Tibial nerve (tissue), 4 donors: Measurements from ENCODE around the gene DENND6A. TPM values are rescaled to one million over a fixed set of nuclear protein-coding genes. Genes with fewer than 3 reads are reported as not detected.
A peak's percentile ranks its signal among the peaks of the same experiment; 100 is the strongest.

Experiments
- DNase-seq, 2 donors: peaks; one replicate each; pipeline ENCODE4 v3.0.0-alpha.2; 2019; ENCODE audit warnings: low spot score in 2 of 2
- H3K27ac ChIP-seq, 4 donors: fragments of 200-600 bp; sonication (generic) in 3 of 4; one replicate each; pipeline ENCODE4 v1.5.1; 2017 to 2019; ENCODE audit warnings: mild to moderate bottlenecking in 1 of 4
- H3K27me3 ChIP-seq, 2 donors: fragments of 200-600 bp; sonication (generic) in 1 of 2; one replicate each; pipeline versions ENCODE4 v1.5.1 to v1.6.0; 2017 to 2019
- H3K36me3 ChIP-seq, 3 donors: fragments of 200-600 bp; sonication (generic); one replicate each; pipeline ENCODE4 v1.5.1; 2018 to 2019
- H3K4me1 ChIP-seq, 4 donors: fragments of 200-600 bp; sonication (generic) in 3 of 4; one replicate each; pipeline ENCODE4 v1.5.1; 2017 to 2019
- H3K4me3 ChIP-seq, 4 donors: fragments of 200-600 bp; sonication (generic) in 3 of 4; one replicate each; pipeline ENCODE4 v1.5.1; 2017 to 2019; ENCODE audit warnings: mild to moderate bottlenecking in 1 of 4, moderate library complexity in 1 of 4
- H3K9me3 ChIP-seq, 4 donors: fragments of 200-600 bp; sonication (generic) in 3 of 4; one replicate each; pipeline ENCODE4 v1.5.1; 2017 to 2019
- EP300 ChIP-seq, 2 donors: sonication (generic); formaldehyde crosslinking; IDR thresholded peaks; one replicate each; pipeline ENCODE4 v1.6.1; 2017; ENCODE audit warnings: antibody characterized with exemption in 2 of 2, mild to moderate bottlenecking in 1 of 2
- POLR2A ChIP-seq, 2 donors: fragments of 450-650 bp; IDR thresholded peaks; one replicate each; pipeline ENCODE4 v1.6.1; 2017; ENCODE audit warnings: antibody characterized with exemption in 2 of 2, mild to moderate bottlenecking in 2 of 2, moderate library complexity in 2 of 2
- WGBS, 2 donors: methylation state at CpG; one replicate each; pipeline ENCODE4 v1.1.5; 2018; 5-methylcytosine and 5-hydroxymethylcytosine counted together
- total RNA-seq, 4 donors: library from RNA; depleted of rRNA; stranded (reverse); fragments of >200 nt; gene quantifications; one replicate each; pipeline ENCODE4 v1.1.0, GENCODE V29; 2016
- TF ChIP-seq, protein P1 (sequence below), 5 experiments: fragments of 200-600 bp in 3 of 5; fragments of 450-650 bp in 2 of 5; sonication (generic) in 3 of 5; IDR thresholded peaks; one replicate each; pipeline ENCODE4 v1.5.1; 2016 to 2019; ENCODE audit warnings: antibody characterized with exemption in 5 of 5, mild to moderate bottlenecking in 3 of 5, moderate library complexity in 2 of 5

The DENND6A gene
- total RNA-seq, 4 donors from 2014 or later, result 48.0 to 88.1 (median 51.9) TPM

DNA sequence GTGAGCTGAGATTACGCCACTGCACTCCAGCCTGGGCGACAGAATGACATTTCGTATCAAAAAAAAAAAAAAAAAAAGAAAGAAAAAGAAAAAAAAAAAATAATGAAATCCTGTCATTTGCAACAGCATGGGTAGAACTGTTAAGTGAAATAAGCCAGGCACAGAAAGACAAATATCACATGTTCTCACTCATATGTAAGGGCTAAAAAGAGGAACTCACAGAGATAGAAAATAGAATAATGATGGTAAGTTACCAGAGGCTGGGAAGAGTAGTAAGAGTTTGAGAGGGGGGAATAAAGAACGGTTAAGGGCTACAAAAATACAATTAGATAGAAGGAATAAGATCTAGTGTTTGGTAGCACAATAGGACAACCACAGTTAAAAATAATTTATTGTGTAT, 19.7 kb downstream of the DENND6A start:
- Histone ChIP-seq H3K4me3 (no peak overlapping the region), H3K9me3 (no peaks in the 10 kb centered on the region), H3K4me1 (peaks cover 0 to 50% (median 16%) of the 10 kb centered on the region in 4 donors), H3K27ac (no peak overlapping the region), H3K36me3 (peaks cover 0 to 23% (median 0%) of the 10 kb centered on the region in 3 donors), H3K27me3 (no peaks in the 10 kb centered on the region)
- TF ChIP-seq EP300 (IDR thresholded peaks at IDR 0.05), result no peak
- no peak for TF ChIP-seq POLR2A (IDR thresholded peaks at IDR 0.05)
- TF ChIP-seq, protein P1, sequence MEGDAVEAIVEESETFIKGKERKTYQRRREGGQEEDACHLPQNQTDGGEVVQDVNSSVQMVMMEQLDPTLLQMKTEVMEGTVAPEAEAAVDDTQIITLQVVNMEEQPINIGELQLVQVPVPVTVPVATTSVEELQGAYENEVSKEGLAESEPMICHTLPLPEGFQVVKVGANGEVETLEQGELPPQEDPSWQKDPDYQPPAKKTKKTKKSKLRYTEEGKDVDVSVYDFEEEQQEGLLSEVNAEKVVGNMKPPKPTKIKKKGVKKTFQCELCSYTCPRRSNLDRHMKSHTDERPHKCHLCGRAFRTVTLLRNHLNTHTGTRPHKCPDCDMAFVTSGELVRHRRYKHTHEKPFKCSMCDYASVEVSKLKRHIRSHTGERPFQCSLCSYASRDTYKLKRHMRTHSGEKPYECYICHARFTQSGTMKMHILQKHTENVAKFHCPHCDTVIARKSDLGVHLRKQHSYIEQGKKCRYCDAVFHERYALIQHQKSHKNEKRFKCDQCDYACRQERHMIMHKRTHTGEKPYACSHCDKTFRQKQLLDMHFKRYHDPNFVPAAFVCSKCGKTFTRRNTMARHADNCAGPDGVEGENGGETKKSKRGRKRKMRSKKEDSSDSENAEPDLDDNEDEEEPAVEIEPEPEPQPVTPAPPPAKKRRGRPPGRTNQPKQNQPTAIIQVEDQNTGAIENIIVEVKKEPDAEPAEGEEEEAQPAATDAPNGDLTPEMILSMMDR (IDR thresholded peaks at IDR 0.05), result no peak
- 79 to 88% methylated on average over 4 of the region's 4 CpGs for WGBS, 2 donors
- no peak for DNase-seq

DNA sequence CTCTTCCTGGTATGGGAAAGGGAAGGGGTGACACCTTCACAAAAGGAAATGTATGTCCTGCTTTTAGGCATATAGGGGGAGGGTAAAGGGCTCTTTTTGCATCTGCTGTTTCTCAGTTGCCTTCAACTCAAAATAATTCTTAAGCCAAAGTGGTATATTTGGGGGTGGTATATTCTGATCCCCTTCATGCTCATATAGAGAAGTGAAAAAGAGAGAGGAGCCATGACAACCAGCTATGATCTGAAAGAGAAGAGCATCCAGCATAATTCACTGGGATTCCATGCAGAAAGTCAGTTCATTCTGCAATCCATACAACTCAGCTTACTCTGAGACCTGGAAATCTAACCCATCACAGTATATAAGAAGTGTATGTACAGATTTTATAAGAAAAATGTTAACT, 22.3 kb downstream of the DENND6A start:
- Histone ChIP-seq H3K9me3 (no peaks in the 10 kb centered on the region), H3K4me1 (peaks cover 0 to 50% (median 16%) of the 10 kb centered on the region in 4 donors), H3K27ac (peak overlapping the region in 1 of 4 donors; percentile 11), H3K4me3 (no peak overlapping the region), H3K36me3 (peaks cover 0 to 33% (median 0%) of the 10 kb centered on the region in 3 donors), H3K27me3 (no peaks in the 10 kb centered on the region)
- no peak for TF ChIP-seq POLR2A (IDR thresholded peaks at IDR 0.05)
- no peak for TF ChIP-seq EP300 (IDR thresholded peaks at IDR 0.05)
- DNase-seq, result no peak

DNA sequence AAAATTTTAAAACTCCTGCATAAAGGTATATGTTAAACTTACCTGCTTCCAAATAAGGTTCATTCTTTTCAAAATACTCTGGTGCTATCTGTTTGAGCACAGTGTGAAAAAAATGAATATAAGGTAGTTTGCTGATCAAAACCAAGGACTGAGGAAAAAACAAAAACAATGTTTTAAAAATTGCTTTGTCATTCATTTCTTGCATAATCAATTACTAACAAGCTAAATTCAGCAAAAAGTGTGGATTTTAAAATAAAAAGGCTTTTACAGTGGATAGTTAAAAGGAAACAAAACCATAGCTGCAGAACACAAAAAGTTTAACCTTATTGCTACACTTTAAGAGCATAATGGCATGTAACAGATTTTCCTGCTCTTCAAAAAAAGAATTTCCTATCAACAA, 31.5 kb downstream of the DENND6A start:
- TF ChIP-seq EP300 (IDR thresholded peaks at IDR 0.05) (no peak), POLR2A (IDR thresholded peaks at IDR 0.05) (no peak)
- TF ChIP-seq, protein P1 (IDR thresholded peaks at IDR 0.05), result no peak
- Histone ChIP-seq H3K27ac (no peak overlapping the region), H3K36me3 (peaks cover 0 to 78% (median 3%) of the 10 kb centered on the region in 3 donors), H3K4me1 (peaks cover 0 to 40% (median 5%) of the 10 kb centered on the region in 4 donors), H3K9me3 (no peaks in the 10 kb centered on the region), H3K27me3 (no peaks in the 10 kb centered on the region), H3K4me3 (no peak overlapping the region)
- DNase-seq, result no peak

DNA sequence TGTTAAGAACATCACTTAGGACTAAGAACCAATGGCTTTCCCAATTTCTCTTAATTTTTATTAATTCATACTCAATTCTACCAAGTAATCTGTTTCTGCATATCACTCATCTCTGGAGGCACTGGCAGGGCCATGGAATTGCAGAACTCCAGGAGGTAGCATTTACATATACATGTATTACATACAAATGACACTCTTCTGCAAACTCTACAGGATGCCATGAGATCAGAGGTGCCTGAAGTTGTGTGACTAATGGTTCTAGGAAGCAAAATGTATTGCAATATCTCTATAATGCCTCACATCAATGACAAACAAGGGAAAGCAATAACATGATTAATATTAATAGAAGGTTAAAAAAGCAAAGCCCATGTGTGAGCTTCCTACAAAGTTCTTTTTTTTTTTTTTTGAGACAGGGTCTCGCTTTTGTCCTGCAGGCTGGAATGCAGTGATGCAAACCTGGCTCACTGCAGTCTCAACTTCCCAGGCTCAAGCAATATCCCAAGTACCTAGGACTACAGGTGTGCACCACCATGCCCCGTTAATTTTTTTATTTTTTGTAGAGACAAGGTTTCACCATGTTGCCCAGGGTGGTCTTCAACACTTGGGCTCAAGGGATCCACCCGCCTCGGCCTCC, 33.0 kb downstream of the DENND6A start:
- H3K9me3 ChIP-seq, result no peaks in the 10 kb centered on the region
- H3K27me3 ChIP-seq, result no peaks in the 10 kb centered on the region
- peak overlapping the region in 2 of 4 donors; percentile 31 to 72 for H3K27ac ChIP-seq
- TF ChIP-seq POLR2A (IDR thresholded peaks at IDR 0.05) (no peak), EP300 (IDR thresholded peaks at IDR 0.05) (no peak)
- TF ChIP-seq, protein P1 (IDR thresholded peaks at IDR 0.05), result no peak
- WGBS, 2 donors, result 96% methylated on average over 4 of the region's 4 CpGs
- DNase-seq, result no peak
- H3K4me1 ChIP-seq, result peaks cover 0 to 34% (median 2%) of the 10 kb centered on the region in 4 donors
- H3K36me3 ChIP-seq, result peaks cover 0 to 77% (median 3%) of the 10 kb centered on the region in 3 donors
- H3K4me3 ChIP-seq, result no peak overlapping the region

DNA sequence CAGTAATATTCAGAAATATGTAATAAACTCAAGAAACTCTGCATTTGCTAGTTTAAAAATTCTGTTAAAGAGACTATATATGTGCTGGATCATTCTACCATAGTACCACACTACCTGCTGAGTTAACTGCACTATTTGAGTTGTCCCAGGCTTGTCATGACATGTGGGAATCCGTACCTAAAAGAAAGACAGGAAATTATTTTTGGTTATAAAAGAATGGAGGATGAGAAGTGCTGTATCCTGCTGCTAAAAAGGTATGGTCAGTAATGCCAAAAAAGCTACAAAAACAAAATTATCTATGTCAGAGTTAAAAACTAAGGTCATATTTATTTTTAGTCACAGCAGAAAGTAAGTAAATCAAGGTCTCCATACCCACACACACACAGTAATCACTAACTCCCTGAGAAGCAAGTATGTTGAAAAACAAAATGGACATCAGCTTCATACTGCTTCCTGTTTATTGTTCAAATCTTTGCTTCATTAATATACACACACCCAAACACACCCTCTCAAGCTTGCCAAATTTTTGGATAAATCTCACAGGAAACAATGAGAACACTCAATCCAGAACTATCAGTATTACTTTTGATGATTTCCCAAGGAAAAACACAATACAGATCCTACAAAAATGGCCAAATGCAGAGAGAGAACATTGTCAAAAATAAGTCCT, 33.7 kb downstream of the DENND6A start:
- H3K4me1 ChIP-seq, result peaks cover 0 to 34% (median 2%) of the 10 kb centered on the region in 4 donors
- DNase-seq, result no peak
- 51 to 58% methylated on average over 1 of the region's 1 CpG for WGBS, 2 donors
- TF ChIP-seq POLR2A (IDR thresholded peaks at IDR 0.05) (no peak), EP300 (IDR thresholded peaks at IDR 0.05) (no peak)
- TF ChIP-seq, protein P1 (IDR thresholded peaks at IDR 0.05), result no peak
- H3K36me3 ChIP-seq, result peaks cover 0 to 75% (median 3%) of the 10 kb centered on the region in 3 donors
- peak overlapping the region in 3 of 4 donors; percentile 5 to 72 (median 31) for H3K27ac ChIP-seq
- H3K4me3 ChIP-seq, result no peak overlapping the region
- no peaks in the 10 kb centered on the region for H3K9me3 ChIP-seq
- H3K27me3 ChIP-seq, result no peaks in the 10 kb centered on the region
